Activated T-helper 1 cell treated with anti-CD3 and anti-CD28 coated beads, Interleukin-12 subunit alpha, Interleukin-12 subunit beta, Interleukin-2, Interleukin-4 antibody, amounts not matched to agents 30 ng/mL and 10 ng/mL and 1 ng/mL, durations not matched to agents 14 hours and 24 hours and 36 hours (primary cell): ENCODE data around the gene SPPL2A. TPM values are rescaled to one million over a fixed set of nuclear protein-coding genes. Genes with fewer than 3 reads are reported as not detected.

Experiments used
- DNase-seq: peaks from one replicate; pipeline ENCODE4 v3.0.0; 2021; ENCODE audit warnings: low spot score
- H3K27ac Mint-ChIP-seq: one replicate; pipeline ENCODE4 v1.8.0; 2021; ENCODE audit warnings: mild to moderate bottlenecking, mixed read lengths
- H3K27me3 Mint-ChIP-seq: one replicate; pipeline ENCODE4 v1.8.0; 2022; ENCODE audit warnings: mild to moderate bottlenecking, moderate library complexity, mixed read lengths; ENCODE audit not compliant: insufficient read depth
- H3K36me3 Mint-ChIP-seq: one replicate; pipeline ENCODE4 v1.8.0; 2021; ENCODE audit warnings: low read depth, mixed read lengths
- H3K4me1 Mint-ChIP-seq: one replicate; pipeline ENCODE4 v1.8.0; 2021; ENCODE audit warnings: low read depth, mixed read lengths
- H3K4me3 Mint-ChIP-seq: one replicate; pipeline ENCODE4 v1.8.0; 2021; ENCODE audit warnings: mild to moderate bottlenecking, moderate library complexity, mixed read lengths
- H3K9me3 Mint-ChIP-seq: one replicate; pipeline ENCODE4 v1.8.0; 2021; ENCODE audit warnings: mixed read lengths
- intact Hi-C: fragments of 100-400 bp; cut with micrococcal nuclease; formaldehyde crosslinking; loops from one replicate; pipeline ENCODE4 v1.15.1; 2024
- total RNA-seq: library from RNA; stranded (reverse); gene quantifications from 2 replicates; pipeline ENCODE4 v1.2.3, GENCODE V29; 2022

Gene SPPL2A
- total RNA-seq, 1 donor from 2014 or later, result 103 TPM

DNA sequence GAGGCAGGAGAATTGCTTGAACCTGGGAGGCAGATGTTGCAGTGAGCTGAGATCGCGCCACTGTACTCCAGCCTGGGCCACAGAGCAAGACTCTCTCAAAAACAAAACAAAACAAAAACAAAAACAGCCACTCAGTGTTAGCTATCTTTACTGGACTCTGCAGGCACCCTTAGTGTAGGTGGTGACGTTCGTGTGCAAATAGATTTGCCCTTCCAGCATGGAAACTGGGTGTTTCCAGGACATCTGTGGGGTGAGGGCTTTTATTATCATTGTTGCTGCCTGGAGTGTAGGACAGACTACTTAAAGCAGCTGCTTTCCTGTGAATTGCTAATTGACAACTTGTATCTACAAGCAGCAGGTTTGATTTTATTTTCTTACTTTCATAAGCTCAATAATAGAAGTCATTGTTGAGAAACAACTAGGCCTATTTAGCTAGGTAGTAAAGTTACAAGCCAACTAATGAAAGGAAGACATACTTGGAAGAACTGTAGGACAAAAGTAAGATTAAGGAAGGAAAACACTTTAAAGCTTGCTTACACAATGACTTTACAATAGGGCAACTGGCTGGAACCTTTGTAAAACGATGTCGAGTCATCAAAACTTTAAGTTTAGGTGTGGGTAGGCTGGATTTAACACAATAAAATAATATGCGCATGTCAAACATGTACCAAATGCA, 25.4 kb upstream of the SPPL2A start:
- Mint-ChIP-seq H3K27ac (no peak overlapping the region), H3K27me3 (peaks cover 3% of the 10 kb centered on the region), H3K4me3 (no peak overlapping the region), H3K4me1 (no peaks in the 10 kb centered on the region), H3K36me3 (no peaks in the 10 kb centered on the region), H3K9me3 (no peaks in the 10 kb centered on the region)
- no peak for DNase-seq
- intact Hi-C loops, result no loop called here

DNA sequence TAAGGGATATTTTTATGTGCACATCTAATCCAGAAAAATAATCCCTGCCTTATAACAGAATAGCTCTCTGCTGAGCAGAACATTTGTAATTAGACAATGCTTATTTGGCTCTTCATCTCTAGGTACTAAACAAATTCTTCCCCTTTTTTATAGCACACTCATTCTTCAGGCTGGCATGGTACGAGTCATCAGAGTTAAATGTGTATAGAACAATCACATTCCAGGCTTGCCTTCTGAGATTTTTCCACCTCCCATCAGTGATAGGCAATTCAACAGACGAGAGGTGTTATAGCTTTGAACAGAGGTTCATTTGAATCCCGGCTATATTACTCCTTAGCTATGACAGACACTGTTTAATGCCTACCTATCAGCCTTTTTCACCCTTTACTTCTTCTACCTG, 21.4 kb upstream of the SPPL2A start:
- Mint-ChIP-seq H3K4me3 (no peak overlapping the region), H3K27me3 (peaks cover 13% of the 10 kb centered on the region), H3K4me1 (peaks cover 3% of the 10 kb centered on the region), H3K27ac (no peak overlapping the region), H3K36me3 (no peaks in the 10 kb centered on the region), H3K9me3 (no peaks in the 10 kb centered on the region)
- no peak for DNase-seq
- intact Hi-C loops, result no loop called here

DNA sequence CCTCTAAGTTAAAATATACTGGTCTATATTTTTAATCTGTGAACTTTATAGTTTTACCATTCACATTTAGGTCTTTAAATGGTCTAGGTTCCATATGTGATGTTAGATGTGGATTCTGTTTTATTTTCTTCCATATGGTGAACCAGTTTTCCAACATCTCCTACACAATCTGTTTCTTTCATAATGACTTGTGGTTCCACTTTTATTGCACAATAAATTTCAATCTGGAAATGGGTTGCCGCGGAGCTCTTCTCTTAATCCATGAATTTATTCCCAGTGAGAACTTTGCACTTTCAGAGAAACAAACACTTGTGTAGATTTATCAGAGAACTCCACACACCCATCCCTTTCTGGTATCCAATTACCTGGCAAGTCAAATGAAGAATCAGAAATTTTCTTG, 20.9 kb upstream of the SPPL2A start:
- Mint-ChIP-seq H3K4me1 (peaks cover 5% of the 10 kb centered on the region), H3K27ac (no peak overlapping the region), H3K4me3 (no peak overlapping the region), H3K36me3 (no peaks in the 10 kb centered on the region), H3K9me3 (no peaks in the 10 kb centered on the region), H3K27me3 (peaks cover 13% of the 10 kb centered on the region)
- intact Hi-C loops, result no loop called here
- DNase-seq, result no peak

DNA sequence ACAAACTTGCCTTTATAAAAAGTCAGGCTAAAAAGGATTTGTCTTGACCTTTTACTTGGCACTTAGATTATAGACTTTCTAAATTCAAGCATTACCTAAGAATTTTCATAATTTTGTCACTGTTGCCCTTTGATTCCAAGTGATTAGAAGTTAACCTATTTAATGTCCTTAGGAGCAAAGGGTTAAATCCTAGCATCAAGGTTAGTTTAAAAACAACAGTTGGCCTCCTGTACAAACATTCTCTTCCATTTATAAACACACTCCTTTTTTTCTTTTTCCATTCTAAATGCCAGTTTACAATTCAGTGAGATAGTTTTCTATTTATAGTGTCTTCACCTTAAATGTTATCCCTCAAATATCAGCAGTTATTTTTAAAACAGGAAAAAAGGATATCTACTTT, 18.4 kb upstream of the SPPL2A start:
- H3K36me3 Mint-ChIP-seq, result no peaks in the 10 kb centered on the region
- H3K9me3 Mint-ChIP-seq, result no peaks in the 10 kb centered on the region
- peaks cover 15% of the 10 kb centered on the region for H3K27me3 Mint-ChIP-seq
- H3K4me3 Mint-ChIP-seq, result no peak overlapping the region
- peaks cover 5% of the 10 kb centered on the region for H3K4me1 Mint-ChIP-seq
- intact Hi-C loops, result no loop called here
- H3K27ac Mint-ChIP-seq, result no peak overlapping the region
- no peak for DNase-seq

DNA sequence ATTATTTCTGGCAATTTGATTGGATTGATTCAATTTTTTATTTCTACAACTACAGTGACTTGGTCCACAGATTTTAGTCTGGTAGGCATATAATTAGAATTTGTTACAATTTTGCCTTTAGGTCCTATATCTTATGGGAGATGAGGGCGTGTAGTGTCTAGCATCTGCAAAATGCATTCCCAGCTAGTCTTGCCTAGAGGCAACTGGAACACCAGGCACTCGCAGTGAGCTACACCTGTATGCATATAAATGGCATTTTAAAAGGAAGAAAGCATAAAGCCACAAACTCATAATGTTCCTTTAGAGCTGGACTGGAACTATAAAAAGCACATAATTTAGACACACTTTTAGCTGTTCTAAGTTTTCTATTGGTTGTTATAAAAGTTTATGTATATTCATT, 17.9 kb upstream of the SPPL2A start:
- no peak overlapping the region for H3K4me3 Mint-ChIP-seq
- no peak overlapping the region for H3K27ac Mint-ChIP-seq
- no peak for DNase-seq
- no peaks in the 10 kb centered on the region for H3K9me3 Mint-ChIP-seq
- H3K36me3 Mint-ChIP-seq, result no peaks in the 10 kb centered on the region
- intact Hi-C loops, result no loop called here
- peaks cover 5% of the 10 kb centered on the region for H3K4me1 Mint-ChIP-seq
- peaks cover 14% of the 10 kb centered on the region for H3K27me3 Mint-ChIP-seq

- intact Hi-C loops, result no loop called here
- Mint-ChIP-seq H3K4me1 (peaks cover 11% of the 10 kb centered on the region), H3K4me3 (no peak overlapping the region), H3K36me3 (no peaks in the 10 kb centered on the region), H3K27me3 (peaks cover 6% of the 10 kb centered on the region), H3K9me3 (no peaks in the 10 kb centered on the region), H3K27ac (no peak overlapping the region)
- DNase-seq, result no peak
These were observed 12.6 kb upstream of the SPPL2A start for GRCh38 chr15:50778086-50778485.

- H3K27ac Mint-ChIP-seq, result no peak overlapping the region
- intact Hi-C loops, result no loop called here
- peaks cover 3% of the 10 kb centered on the region for H3K27me3 Mint-ChIP-seq
- no peak for DNase-seq
- peaks cover 9% of the 10 kb centered on the region for H3K4me1 Mint-ChIP-seq
- H3K36me3 Mint-ChIP-seq, result no peaks in the 10 kb centered on the region
- H3K9me3 Mint-ChIP-seq, result no peaks in the 10 kb centered on the region
- no peak overlapping the region for H3K4me3 Mint-ChIP-seq
These were observed 11.5 kb upstream of the SPPL2A start for GRCh38 chr15:50777042-50777441.

- peaks cover 6% of the 10 kb centered on the region for H3K4me1 Mint-ChIP-seq
- H3K27ac Mint-ChIP-seq, result no peak overlapping the region
- H3K27me3 Mint-ChIP-seq, result no peaks in the 10 kb centered on the region
- no peaks in the 10 kb centered on the region for H3K36me3 Mint-ChIP-seq
- intact Hi-C loops, result no loop called here
- H3K4me3 Mint-ChIP-seq, result no peak overlapping the region
- no peak for DNase-seq
- H3K9me3 Mint-ChIP-seq, result no peaks in the 10 kb centered on the region
These were observed 8.9 kb upstream of the SPPL2A start for GRCh38 chr15:50774450-50774849.

DNA sequence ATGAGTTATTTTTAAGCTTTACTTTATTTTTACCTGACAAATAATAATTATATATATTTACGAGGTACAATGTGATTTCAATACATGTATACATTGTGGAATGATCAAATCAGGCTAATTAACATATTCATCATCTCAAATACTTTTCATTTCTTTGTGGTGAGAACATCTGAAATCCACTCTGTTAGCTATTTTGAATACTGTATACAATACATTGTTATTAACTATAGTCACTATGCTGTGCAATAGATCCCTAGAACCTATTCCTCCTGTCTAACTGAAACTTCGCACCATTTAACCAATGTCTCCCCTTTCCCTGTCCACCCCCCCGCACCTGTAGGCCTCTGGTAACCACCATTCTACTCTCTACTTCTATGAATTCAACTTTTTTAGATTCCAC, 7.9 kb upstream of the SPPL2A start:
- Mint-ChIP-seq H3K4me3 (no peak overlapping the region), H3K36me3 (no peaks in the 10 kb centered on the region), H3K4me1 (peaks cover 6% of the 10 kb centered on the region), H3K27me3 (no peaks in the 10 kb centered on the region), H3K27ac (no peak overlapping the region), H3K9me3 (no peaks in the 10 kb centered on the region)
- intact Hi-C loops, result no loop called here
- no peak for DNase-seq

DNA sequence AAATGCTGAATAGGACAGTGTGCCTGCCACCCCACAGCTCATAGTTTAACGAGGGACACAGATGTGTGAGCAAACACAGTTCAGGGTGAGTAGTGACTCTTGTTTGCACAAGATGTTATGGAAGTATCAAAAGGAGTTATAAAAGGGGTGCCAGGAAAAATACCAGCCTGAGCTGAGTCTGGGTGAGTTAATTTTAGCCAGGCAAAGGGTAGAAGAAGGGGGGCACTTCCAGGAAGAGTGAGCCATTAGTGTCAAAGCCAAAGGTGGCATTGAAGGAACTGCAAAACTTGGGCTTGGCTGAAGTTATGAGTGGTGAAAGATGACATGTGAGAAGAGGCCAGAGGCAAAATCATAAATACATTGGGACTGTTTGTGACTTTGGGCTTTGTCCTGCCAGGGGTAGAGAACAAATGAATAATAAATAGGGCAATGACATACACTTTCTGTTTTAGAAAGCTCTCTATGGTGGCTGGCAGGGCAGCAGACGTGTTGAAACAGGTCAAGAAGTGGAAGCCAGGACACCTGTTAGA, 1.9 kb upstream of the SPPL2A start:
- Mint-ChIP-seq H3K4me1 (peaks cover 53% of the 10 kb centered on the region), H3K27ac (peak overlapping the region; percentile 56), H3K4me3 (peak overlapping the region; percentile 21), H3K36me3 (peaks cover 11% of the 10 kb centered on the region), H3K27me3 (no peaks in the 10 kb centered on the region), H3K9me3 (no peaks in the 10 kb centered on the region)
- DNase-seq, result no peak
- intact Hi-C loops, result loop anchor here (5.0 to 10.0 kb wide), 2 partner anchors 967 to 1610 kb away; partner anchors contain the start of genes COPS2 and LYSMD2

DNA sequence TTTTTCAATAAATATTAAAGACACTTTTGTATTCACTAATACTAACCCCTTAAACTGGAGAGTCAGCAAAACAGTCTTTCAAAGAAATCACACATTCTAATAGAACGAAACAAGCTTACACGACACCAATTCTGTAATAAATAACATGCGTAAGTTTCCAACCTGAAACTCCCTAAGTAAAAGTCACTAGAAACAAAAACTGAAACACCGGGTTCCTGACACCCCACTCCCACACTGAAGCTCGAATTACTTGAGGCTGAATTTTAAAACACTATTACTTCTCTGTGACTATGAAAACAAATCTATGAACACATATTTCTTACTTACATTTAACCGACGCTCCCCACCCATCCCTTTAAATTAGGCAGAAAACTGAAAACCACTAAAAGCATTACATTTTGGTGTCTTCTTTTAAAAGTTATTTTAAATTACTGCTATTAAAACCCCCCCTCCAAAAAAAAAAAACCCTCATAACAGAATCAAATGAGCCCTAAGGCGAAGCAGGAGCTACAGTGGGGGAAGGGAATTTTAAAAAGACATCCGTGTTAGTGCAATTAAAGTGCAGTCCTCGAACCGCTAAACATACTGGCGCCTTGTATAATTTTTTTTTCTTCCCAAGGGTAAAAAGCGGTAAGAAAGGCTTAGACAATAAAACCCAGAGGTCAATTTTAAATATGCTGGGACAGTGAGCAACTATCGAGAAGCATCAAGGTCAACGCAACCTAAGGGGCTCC, 878 bp downstream of the SPPL2A start:
- peak overlapping the region; percentile 97 for H3K27ac Mint-ChIP-seq
- H3K27me3 Mint-ChIP-seq, result no peaks in the 10 kb centered on the region
- peaks cover 19% of the 10 kb centered on the region for H3K36me3 Mint-ChIP-seq
- no peaks in the 10 kb centered on the region for H3K9me3 Mint-ChIP-seq
- H3K4me3 Mint-ChIP-seq, result peak overlapping the region; percentile 96
- intact Hi-C loops, result loop anchor here (1.0 to 10.0 kb wide), 8 partner anchors 78 to 1607 kb away; partner anchors contain the start of genes COPS2, LYSMD2, TRPM7 and USP8
- peak; percentile 21 for DNase-seq
- H3K4me1 Mint-ChIP-seq, result peaks cover 75% of the 10 kb centered on the region

GRCh38 chr15:50758712-50759205, 6.7 kb downstream of the SPPL2A start:
- Mint-ChIP-seq H3K27me3 (no peaks in the 10 kb centered on the region), H3K9me3 (no peaks in the 10 kb centered on the region), H3K36me3 (peaks cover 21% of the 10 kb centered on the region), H3K4me3 (no peak overlapping the region), H3K27ac (no peak overlapping the region), H3K4me1 (peaks cover 51% of the 10 kb centered on the region)
- intact Hi-C loops, result no loop called here
- DNase-seq, result no peak

DNA sequence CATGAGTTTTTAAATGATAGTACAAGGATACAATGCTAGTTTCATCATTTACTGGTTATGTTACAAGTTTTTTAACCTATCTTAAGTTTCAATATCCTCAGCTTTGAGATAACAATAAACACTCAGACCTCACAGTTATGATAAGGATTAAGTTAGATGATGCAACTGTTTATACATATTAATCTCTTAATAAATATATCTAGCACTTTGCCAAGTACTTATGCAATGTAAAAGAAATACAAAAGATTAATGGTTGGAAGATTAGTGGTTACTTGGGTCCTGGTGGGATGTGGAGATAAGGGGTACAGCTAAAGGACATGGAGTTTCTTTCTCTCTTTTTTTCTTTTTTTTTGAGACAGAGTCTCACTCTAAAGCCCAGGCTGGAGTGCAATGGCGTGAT, 12.0 kb downstream of the SPPL2A start:
- no peaks in the 10 kb centered on the region for H3K27me3 Mint-ChIP-seq
- intact Hi-C loops, result no loop called here
- H3K9me3 Mint-ChIP-seq, result no peaks in the 10 kb centered on the region
- H3K27ac Mint-ChIP-seq, result no peak overlapping the region
- H3K4me3 Mint-ChIP-seq, result no peak overlapping the region
- DNase-seq, result no peak
- H3K36me3 Mint-ChIP-seq, result peaks cover 11% of the 10 kb centered on the region
- H3K4me1 Mint-ChIP-seq, result peaks cover 42% of the 10 kb centered on the region
